ENCODE measurements around the gene CARTPT. TPM values are rescaled to one million over a fixed set of nuclear protein-coding genes. Genes with fewer than 3 reads are reported as not detected.

CARTPT gene
- total and polyA plus RNA-seq, 9 of the 15 experiments (the other 6 are each of a cell fraction or from before 2014, with no cell fraction given), result not detected

DNA sequence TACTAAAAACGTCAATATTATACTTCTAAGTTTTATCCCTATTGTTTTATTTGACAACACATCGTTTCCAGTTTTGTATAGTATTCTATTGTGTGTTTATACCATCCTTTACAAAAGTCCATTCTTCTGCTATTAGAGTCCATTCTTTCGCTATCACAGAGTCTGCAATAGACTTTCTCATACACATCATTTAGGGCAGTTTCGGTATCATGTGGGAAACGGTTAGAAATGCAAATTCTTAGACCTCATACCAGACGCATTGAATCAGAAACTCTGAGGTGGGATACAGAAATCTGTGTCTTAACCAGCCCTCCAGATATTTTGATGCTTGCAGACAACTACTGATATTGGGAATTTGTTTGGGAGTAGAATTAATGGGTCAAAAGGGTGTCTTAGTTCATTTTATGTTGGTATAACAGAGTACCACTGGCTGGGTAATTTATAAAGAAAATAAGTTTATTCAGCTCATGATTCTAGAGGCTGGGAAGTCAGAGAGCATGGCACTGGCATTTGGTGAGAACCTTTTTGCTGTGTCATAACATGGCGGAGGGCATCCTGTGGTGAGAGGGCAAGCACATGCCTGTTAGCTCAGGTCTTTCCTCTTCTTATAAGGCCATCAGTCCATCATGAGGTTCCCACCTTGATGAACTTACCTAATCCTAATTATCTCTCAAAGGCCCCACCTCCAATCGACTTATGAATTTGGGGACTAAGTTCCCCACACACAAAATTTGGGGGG lies 21.1 kb downstream of the CARTPT start:
- H3K36me3 ChIP-seq (ENCODE audit: control insufficient read depth, insufficient read depth, low read length), result no peaks in the 10 kb centered on the region
- ATAC-seq (no peak), FAIRE-seq (no peak), DNase-seq (ENCODE audit: extremely low read depth in 1 of 4, low spot score in 3 of 4) (no peak)
- intact Hi-C loops (cut with micrococcal nuclease) (no loop called here), in situ Hi-C loops (cut with MboI) (no loop called here)
- H3K27me3 ChIP-seq (ENCODE audit: control insufficient read depth in 2 of 2, insufficient read depth in 2 of 2, low read length in 2 of 2), result no peaks in the 10 kb centered on the region
- no peak overlapping the region for H2AFZ ChIP-seq (ENCODE audit: low read depth, low read length)
- H3K4me3 ChIP-seq, result no peak overlapping the region
- no peak overlapping the region for H3K9ac ChIP-seq (ENCODE audit: insufficient read depth in 1 of 2, low read depth in 2 of 2, low read length in 2 of 2)
- no peaks in the 10 kb centered on the region for H3K4me1 ChIP-seq (replicated peaks in 1 of 2; ENCODE audit: control insufficient read depth in 2 of 2, insufficient read depth in 2 of 2, low read length in 2 of 2)
- no peak overlapping the region for H3K27ac ChIP-seq (ENCODE audit: extremely low read depth, low read depth, low read length)
- CTCF ChIA-PET (ENCODE audit: low intra/inter-chr PET ratio), result no interaction called here
- no peaks in the 10 kb centered on the region for H4K20me1 ChIP-seq (replicated peaks; ENCODE audit: control insufficient read depth, insufficient read depth, low read length)
- H3K79me2 ChIP-seq (ENCODE audit: control insufficient read depth, insufficient read depth, low read length), result no peaks in the 10 kb centered on the region
- no peak for TF ChIP-seq ZNF699 (CRISPR knock-in tag; IDR thresholded peaks at IDR 0.05; ENCODE audit: insufficient replicate concordance)
- no peak for TF ChIP-seq ZEB2 (IDR thresholded peaks at IDR 0.05)
- no peak for TF ChIP-seq GABPA (tag; conservative IDR thresholded peaks at IDR 0.05; ENCODE audit: low read depth)
- TF ChIP-seq PHB2 (IDR thresholded peaks at IDR 0.05; ENCODE audit: low read depth), result no peak
- TF ChIP-seq, protein P1, sequence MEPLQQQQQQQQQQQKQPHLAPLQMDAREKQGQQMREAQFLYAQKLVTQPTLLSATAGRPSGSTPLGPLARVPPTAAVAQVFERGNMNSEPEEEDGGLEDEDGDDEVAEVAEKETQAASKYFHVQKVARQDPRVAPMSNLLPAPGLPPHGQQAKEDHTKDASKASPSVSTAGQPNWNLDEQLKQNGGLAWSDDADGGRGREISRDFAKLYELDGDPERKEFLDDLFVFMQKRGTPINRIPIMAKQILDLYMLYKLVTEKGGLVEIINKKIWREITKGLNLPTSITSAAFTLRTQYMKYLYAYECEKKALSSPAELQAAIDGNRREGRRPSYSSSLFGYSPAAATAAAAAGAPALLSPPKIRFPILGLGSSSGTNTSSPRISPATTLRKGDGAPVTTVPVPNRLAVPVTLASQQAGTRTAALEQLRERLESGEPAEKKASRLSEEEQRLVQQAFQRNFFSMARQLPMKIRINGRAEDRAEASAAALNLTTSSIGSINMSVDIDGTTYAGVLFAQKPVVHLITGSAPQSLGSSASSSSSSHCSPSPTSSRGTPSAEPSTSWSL (CRISPR knock-in tag; IDR thresholded peaks at IDR 0.05; ENCODE audit: borderline replicate concordance), result no peak
- no peak for TF ChIP-seq SAFB2 (IDR thresholded peaks at IDR 0.05; ENCODE audit: borderline replicate concordance, low read depth, low read length, severe bottlenecking)
- TF ChIP-seq HNRNPK (IDR thresholded peaks at IDR 0.05; ENCODE audit: low read depth, low read length, poor library complexity, severe bottlenecking), result no peak
- H3K9me1 ChIP-seq (ENCODE audit: control insufficient read depth, insufficient read depth, low read length), result no peaks in the 10 kb centered on the region
- H3K4me2 ChIP-seq (ENCODE audit: insufficient read depth, low read length), result no peak overlapping the region
- POLR2A ChIA-PET, result no interaction called here
- 4% methylated on average over 8 of the region's 8 CpGs for WGBS (ENCODE audit: insufficient coverage, low coverage, missing lambda C conversion rate)
- no TSS peak for BruUV-seq (replicated peaks)
- H3K9me3 ChIP-seq (replicated peaks; ENCODE audit: control insufficient read depth, insufficient read depth, low read depth, low read length), result no peaks in the 10 kb centered on the region

Measured in K562 (cell line).